Caki2 (cell line): ENCODE data around the gene RAMP3. TPM values are rescaled to one million over a fixed set of nuclear protein-coding genes. Genes with fewer than 3 reads are reported as not detected.

Experiments
- DNase-seq: peaks from one replicate; pipeline ENCODE4 v3.0.0-alpha.2; 2015; ENCODE audit warnings: low read depth
- in situ Hi-C: cut with HindIII; loops from 2 replicates; pipeline ENCODE4 v1.10.0; 2016; ENCODE audit warnings: low sequenced_read_pairs, low pct_unique_long_range_greater_than_20kb, mixed read lengths
- total RNA-seq: library from RNA; depleted of rRNA; stranded (reverse); fragments of >200 nt; shearing (Covaris generic); gene quantifications from 2 replicates; pipeline ENCODE4 v1.2.3, GENCODE V29; 2014; ENCODE audit warnings: low replicate concordance

Gene RAMP3
- total RNA-seq, 1 experiment from 2014 or later = not detected

DNA sequence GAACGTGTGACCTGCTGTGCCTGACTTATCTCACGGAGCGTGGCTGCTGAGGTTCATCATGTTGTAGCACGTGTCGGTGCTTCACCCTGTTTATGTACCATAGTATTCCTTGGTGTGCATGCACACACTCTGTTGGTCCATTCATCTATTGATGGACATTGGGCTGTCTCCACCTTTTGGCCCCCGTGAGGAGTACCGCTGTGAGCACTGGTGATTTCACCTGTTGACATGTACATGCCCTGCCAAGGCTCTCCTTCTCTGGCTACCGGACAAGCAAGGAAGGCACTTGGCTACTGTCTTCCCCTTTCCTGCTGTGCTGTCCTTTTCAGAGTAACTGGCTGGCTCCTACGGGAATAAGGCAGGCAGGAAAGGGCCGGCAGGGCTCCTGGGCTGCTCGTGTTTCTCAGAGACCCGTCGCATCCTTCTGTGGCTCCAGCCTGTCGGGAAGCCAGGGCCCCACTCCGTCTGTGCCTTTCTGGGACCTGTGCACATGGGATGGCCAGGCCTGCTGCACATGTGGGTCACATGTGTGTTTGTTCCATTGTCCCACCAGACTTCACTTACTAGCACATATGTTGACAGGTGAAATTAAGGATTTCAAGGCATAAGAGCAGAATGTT lies 28.3 kb upstream of the RAMP3 start:
- in situ Hi-C loops = no loop called here
- DNase-seq = no peak

- in situ Hi-C loops = no loop called here
- no peak for DNase-seq
These were observed 27.7 kb upstream of the RAMP3 start for GRCh38 chr7:45129906-45130305.

GRCh38 chr7:45130910-45131309 lies 26.7 kb upstream of the RAMP3 start:
- in situ Hi-C loops = no loop called here

DNA sequence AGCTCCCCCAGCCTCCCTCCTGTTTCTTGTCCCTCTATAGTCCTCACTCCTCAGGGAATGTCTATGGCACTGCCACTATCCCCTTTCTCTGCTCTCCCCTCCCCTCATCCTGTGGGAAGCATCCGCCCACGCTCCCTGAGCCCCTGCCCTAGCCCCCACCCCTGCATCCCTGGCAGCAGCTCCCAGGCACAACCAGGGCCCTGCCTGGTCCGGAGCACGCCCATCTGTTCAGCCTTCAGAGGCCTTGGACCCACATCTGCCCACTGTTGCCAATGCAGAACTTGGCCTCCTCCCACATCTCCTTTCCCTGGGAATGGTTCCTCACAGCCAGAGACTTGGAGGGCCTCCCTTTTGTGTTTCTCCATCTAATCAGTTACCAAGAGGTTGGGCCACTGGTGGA lies 25.7 kb upstream of the RAMP3 start:
- no peak for DNase-seq
- in situ Hi-C loops = no loop called here

More at GRCh38 chr7:45130910-45131309, 26.7 kb upstream of the RAMP3 start:
- DNase-seq = no peak

DNA sequence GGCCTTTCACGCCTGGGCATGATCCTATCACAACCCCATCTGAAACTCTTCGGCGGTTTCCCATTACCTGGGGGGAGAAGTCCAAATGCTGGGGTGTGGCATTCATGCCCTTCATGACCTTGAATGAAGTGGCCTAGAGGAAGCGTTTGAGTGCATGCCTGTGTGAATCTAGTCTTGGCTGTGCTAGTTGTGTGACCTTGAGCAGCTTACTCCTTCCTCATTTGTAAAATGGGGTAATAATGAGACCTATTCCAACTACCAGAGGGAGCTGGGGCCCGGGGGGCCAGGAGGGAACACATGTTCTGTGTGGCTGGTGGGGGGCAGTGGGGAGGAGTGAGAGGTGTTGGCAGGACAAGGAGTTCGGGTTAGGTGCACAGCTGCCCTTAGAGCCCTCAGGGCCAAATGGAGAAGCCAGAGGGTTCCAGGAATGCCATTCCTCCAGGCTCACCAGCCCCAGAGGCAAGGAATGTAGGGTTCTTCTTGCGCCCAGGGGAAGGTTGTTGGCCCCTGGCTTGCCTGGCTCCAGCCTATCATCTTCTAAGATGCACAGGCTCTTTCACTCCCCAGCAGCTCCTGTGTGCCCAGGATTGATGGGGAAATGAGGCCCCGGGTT lies 24.8 kb upstream of the RAMP3 start:
- in situ Hi-C loops = no loop called here
- no peak for DNase-seq

GRCh38 chr7:45133352-45133751 lies 24.2 kb upstream of the RAMP3 start:
- DNase-seq = no peak
- in situ Hi-C loops = no loop called here

- in situ Hi-C loops = no loop called here
- DNase-seq = no peak
These were observed 23.7 kb upstream of the RAMP3 start for GRCh38 chr7:45133877-45134276.

- peak; percentile 35 for DNase-seq
- in situ Hi-C loops = no loop called here
These were observed 21.2 kb upstream of the RAMP3 start for GRCh38 chr7:45136106-45137060.

- in situ Hi-C loops = no loop called here
- DNase-seq = no peak
These were observed 18.9 kb upstream of the RAMP3 start for GRCh38 chr7:45138433-45139267.

DNA sequence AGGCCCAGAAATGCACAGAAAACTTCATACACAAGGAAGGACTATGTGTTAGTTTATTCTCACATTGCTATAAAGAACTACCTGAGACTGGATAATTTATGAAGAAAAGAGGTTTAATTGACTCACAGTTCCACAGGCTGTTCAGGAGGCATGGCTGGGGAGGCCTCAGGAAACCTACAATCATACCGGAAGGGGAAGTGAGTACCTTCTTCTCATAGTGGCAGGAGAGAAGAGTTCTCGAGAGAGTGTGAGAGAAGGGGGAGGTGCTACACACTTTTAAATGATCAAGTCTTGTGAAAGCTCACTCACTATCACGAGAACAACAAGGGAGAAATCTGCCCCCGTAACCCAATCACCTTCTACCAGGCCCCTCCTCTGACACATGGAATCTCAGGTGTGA lies 16.8 kb upstream of the RAMP3 start:
- no peak for DNase-seq
- in situ Hi-C loops = no loop called here

DNA sequence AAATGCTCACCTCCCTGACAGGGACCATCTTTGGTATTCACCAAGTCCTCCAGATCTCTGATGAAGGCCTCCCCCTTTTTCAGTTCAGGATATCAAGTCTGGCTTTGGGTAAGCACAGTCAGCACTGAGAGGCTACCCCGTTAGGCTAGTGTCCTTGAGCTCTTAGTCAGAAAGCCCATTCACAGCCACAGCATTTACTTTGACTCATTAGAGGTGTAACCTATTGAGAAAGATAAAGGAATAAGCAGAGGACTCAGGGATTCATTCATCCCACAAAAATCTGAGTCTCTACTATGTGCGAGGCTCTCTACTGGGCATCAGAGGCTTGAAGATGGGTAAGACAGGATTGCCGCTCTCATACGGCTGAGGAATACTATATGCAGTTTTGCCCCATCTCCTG lies 14.0 kb upstream of the RAMP3 start:
- in situ Hi-C loops = no loop called here
- no peak for DNase-seq

DNA sequence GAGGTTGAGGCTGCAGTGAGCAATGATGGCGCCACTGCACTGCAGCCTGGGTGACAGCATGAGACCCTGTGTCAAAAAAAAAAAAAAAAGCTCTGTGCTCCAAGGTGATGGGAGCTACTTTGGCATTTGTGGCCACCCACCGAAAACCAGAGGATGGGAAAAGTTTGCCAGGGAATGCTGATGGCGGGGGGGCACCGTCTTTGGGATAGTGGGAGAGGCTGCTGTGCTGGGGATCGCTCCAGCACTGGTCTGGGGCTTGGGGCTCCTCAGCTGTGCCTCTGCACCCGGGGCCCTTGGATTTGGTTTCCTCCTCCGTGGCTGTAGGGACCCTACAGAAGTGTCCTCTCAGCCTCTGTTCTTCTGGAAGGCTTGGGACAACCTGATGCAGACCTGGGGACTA lies 11.7 kb upstream of the RAMP3 start:
- in situ Hi-C loops = no loop called here
- DNase-seq = no peak

DNA sequence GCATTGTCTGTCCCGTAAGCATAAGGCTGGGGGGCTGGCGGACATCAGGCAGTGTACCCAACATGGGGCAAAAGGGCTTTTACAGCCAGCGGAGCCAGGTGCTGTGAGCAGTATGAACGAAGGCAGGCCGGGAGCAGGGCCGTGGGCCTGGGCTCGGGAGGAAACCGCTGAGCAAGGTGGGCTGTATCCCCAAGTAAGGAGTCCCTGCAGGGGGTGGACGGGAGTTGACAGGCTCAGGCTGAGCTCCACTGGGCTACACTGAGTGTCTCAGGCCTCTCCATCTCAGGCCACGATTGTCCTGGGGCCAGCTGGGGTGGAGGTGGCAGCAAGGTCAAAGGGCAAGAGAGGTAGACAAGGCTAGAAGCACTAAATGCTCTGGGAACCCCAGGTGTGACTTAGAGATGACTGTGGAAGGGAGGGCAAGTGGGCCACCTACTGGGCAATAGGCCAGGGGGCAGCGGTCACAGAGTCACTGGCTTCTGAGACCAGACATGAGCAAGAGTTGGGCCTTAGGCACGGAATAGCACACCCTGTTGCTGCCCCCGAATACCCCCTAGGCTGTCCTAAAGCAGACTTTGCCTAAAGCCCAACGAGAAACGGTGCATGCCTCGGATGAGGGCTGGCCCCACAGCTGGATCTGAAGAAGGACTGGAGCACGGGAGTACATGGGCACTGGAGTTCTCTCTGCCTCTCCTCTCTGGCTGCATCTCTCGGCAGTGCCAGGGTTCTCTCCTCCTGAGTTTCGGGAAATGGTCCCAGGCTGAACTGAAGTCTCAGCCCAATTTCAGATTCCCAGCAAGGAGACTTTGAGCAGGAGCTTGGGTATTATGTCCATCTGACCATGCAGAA lies 10.8 kb upstream of the RAMP3 start:
- in situ Hi-C loops = no loop called here
- no peak for DNase-seq

DNA sequence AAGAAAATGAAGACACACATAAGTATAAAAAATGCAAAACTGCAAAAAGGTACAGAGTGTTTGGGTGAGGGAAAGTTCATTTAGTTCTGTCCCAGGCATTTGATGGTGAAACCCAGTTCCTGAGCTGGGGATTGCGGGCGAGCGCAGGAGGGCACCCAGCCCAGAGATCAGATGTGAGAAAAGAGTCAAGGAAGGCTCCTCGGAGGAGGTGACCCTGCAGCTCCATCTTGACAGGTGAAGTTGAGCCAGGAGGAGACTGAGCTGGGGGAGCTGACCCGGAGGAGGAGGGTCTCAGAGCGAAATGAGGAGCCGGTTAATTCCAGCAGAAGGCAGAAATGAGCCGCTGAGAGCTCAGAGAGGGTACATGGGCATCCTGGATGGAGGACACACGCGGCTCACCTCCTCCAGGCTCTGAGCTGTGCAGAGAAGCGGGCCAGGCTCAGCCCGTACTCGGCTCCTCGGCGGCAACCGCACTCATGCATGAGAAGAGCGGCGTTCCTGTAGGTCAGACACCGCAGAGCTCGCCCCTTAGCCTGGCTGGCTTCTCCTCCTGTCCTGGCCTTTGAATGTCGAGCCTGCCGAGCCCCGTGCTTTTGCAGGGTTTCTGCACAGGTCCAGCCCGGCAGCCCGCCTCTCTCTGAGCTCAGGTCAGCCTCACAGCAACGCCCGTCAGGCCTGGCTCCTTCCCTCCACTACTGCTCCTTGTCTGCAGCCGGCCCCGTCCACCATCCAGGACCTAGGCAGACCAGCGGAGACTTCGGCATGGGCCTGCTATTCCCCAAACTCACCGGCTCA lies 9.5 kb upstream of the RAMP3 start:
- in situ Hi-C loops = no loop called here

DNA sequence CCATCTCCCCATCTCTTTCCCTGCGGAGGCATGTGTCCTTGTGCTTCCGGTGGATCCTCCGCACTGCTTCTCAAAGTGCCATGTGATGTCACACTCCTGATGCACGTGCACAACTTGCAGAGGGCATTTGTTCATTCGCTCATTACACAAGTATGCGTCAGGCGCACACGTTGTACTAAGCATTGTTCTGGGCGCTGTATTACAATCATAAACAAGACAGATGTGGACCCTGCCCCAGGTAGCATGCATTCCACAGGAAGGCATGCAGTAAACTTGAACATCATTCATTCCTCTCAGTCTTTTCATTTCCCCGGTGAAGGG lies 9.0 kb upstream of the RAMP3 start:
- in situ Hi-C loops = no loop called here
- no peak for DNase-seq

More for the DNA sequence above, 9.5 kb upstream of the RAMP3 start:
- DNase-seq = no peak

DNA sequence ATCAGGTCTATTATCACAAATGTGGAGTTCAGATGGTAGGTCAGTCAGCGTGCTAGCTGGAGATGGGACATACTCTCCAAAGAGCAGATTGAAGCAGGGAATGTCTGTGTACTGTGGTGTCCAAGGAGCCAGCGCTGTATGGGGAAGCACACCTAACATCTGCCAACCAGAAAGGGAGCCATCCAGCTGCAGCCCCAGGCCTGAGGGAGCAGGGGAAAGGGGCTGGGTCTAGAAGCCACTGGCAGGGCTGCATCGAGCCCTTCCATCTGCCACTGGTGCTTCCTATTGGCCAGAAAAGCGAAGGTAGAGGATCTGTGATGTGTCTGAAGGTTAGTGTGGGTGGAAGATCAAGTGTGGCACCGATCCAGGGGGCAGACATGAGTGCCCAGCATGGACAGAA lies 8.0 kb upstream of the RAMP3 start:
- DNase-seq = no peak
- in situ Hi-C loops = no loop called here

DNA sequence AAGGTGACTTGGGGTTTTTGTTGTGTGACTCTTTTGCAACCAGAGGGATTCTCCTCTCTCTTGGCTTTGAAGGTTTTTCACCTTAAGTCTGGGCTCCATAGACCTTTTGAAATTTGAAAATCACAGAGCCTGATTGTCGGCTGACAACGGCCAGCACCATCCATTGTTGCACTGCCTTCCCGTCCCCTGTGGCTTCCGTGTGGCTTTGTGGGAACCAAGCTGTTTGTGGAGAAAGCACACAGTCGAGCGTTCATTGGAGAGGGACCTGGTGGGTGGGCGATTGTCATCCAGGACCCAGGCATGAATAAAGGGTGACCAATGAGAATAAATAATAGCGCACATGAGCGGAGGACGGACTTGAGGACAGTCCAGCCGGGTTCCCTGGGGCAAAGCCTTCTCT lies 7.4 kb upstream of the RAMP3 start:
- in situ Hi-C loops = no loop called here
- no peak for DNase-seq
